Ecto neural progenitor cell (in vitro differentiated cells): ENCODE results near the gene SMPX.

Source experiments
- DNase-seq: peaks from one replicate; pipeline ENCODE4 v3.0.0-alpha.2; 2018; ENCODE audit warnings: low spot score

Gene SMPX

GRCh38 chrX:21711129-21711847, 46.6 kb downstream of the SMPX start:
- DNase-seq, result no peak

- no peak for DNase-seq
Observed at GRCh38 chrX:21708116-21708515, 49.8 kb downstream of the SMPX start.

GRCh38 chrX:21705225-21705624, 52.7 kb downstream of the SMPX start:
- no peak for DNase-seq

GRCh38 chrX:21702725-21703124, 55.2 kb downstream of the SMPX start:
- DNase-seq, result no peak

GRCh38 chrX:21700967-21701366, 56.9 kb downstream of the SMPX start:
- DNase-seq, result no peak

GRCh38 chrX:21700275-21700674, 57.6 kb downstream of the SMPX start:
- DNase-seq, result no peak

GRCh38 chrX:21699136-21699535, 58.8 kb downstream of the SMPX start:
- no peak for DNase-seq

- DNase-seq, result no peak
Observed at GRCh38 chrX:21698272-21698671, 59.6 kb downstream of the SMPX start.

- DNase-seq, result no peak
Observed at GRCh38 chrX:21691512-21692018, 66.4 kb downstream of the SMPX start.

- DNase-seq, result no peak
Observed at GRCh38 chrX:21683941-21684340, 74.0 kb downstream of the SMPX start.

- no peak for DNase-seq
Observed at GRCh38 chrX:21678048-21678612, 79.8 kb downstream of the SMPX start.

GRCh38 chrX:21675931-21676330, 82.0 kb downstream of the SMPX start:
- DNase-seq, result no peak

GRCh38 chrX:21674430-21675186, 83.3 kb downstream of the SMPX start:
- no peak for DNase-seq

GRCh38 chrX:21666679-21667078, 91.2 kb downstream of the SMPX start:
- no peak for DNase-seq

GRCh38 chrX:21666252-21666651, 91.7 kb downstream of the SMPX start:
- DNase-seq, result no peak

GRCh38 chrX:21662761-21663160, 95.2 kb downstream of the SMPX start:
- DNase-seq, result no peak

GRCh38 chrX:21661316-21661715, 96.6 kb downstream of the SMPX start:
- DNase-seq, result no peak

GRCh38 chrX:21660156-21660555, 97.8 kb downstream of the SMPX start:
- no peak for DNase-seq

GRCh38 chrX:21659320-21659719, 98.6 kb downstream of the SMPX start:
- no peak for DNase-seq

GRCh38 chrX:21658746-21659145, 99.2 kb downstream of the SMPX start:
- DNase-seq, result no peak

- DNase-seq, result no peak
Observed at GRCh38 chrX:21658152-21658737, 99.7 kb downstream of the SMPX start, which contains the start of gene KLHL34. Gene KLHL34, minus strand, starts transcription at chrX:21658330. Its CDS starts 542 bp downstream, at chrX:21657788.

- no peak for DNase-seq
Observed at GRCh38 chrX:21657318-21658151, 100.4 kb downstream of the SMPX start.
